ENCODE measurements around the gene GSK3B.

GSK3B gene

DNA sequence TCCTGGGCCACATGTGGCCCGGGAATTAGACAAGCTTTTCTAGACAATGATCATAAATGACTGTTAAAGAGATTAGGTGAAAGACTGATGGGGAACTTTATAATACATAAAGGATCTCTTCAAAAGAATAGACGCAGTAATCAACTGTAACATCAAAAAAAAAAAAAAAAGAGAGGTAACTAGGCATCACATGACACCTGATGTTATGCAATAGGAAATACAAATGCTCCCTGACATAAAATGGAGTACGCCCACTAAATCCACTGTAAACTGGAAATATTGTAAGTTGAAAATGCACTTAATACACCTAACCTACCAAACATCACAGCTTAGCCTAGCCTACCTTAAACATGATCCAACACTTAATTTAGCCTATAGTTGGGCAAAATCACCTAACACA is 27.2 kb downstream of the GSK3B start:
- Histone ChIP-seq H3K4me1 (peaks cover 3% of the 10 kb centered on the region), H3K27me3 (ENCODE audit: control insufficient read depth, insufficient read depth, low read length) (no peaks in the 10 kb centered on the region), H3K9me3 (ENCODE audit: control insufficient read depth, low read length) (no peaks in the 10 kb centered on the region), H3K36me3 (ENCODE audit: control insufficient read depth, insufficient read depth, low read length) (no peaks in the 10 kb centered on the region), H3K4me3 (ENCODE audit: low read depth, low read length) (no peak overlapping the region), H3K79me2 (peaks cover 45% of the 10 kb centered on the region), H3K27ac (no peak overlapping the region), H3K4me2 (ENCODE audit: low read length) (no peak overlapping the region), H3K9ac (no peak overlapping the region), H2AFZ (no peak overlapping the region)
- TF ChIP-seq, protein P1, sequence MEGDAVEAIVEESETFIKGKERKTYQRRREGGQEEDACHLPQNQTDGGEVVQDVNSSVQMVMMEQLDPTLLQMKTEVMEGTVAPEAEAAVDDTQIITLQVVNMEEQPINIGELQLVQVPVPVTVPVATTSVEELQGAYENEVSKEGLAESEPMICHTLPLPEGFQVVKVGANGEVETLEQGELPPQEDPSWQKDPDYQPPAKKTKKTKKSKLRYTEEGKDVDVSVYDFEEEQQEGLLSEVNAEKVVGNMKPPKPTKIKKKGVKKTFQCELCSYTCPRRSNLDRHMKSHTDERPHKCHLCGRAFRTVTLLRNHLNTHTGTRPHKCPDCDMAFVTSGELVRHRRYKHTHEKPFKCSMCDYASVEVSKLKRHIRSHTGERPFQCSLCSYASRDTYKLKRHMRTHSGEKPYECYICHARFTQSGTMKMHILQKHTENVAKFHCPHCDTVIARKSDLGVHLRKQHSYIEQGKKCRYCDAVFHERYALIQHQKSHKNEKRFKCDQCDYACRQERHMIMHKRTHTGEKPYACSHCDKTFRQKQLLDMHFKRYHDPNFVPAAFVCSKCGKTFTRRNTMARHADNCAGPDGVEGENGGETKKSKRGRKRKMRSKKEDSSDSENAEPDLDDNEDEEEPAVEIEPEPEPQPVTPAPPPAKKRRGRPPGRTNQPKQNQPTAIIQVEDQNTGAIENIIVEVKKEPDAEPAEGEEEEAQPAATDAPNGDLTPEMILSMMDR (IDR thresholded peaks at IDR 0.05): no peak

- peaks cover 45% of the 10 kb centered on the region for H3K79me2 ChIP-seq
- H3K9me3 ChIP-seq (ENCODE audit: control insufficient read depth, low read length): no peaks in the 10 kb centered on the region
- H3K27ac ChIP-seq: no peak overlapping the region
- peaks cover 3% of the 10 kb centered on the region for H3K4me1 ChIP-seq
- no peaks in the 10 kb centered on the region for H3K27me3 ChIP-seq (ENCODE audit: control insufficient read depth, insufficient read depth, low read length)
- no peak overlapping the region for H2AFZ ChIP-seq
- TF ChIP-seq, protein P1 (IDR thresholded peaks at IDR 0.05): no peak
- H3K36me3 ChIP-seq (ENCODE audit: control insufficient read depth, insufficient read depth, low read length): no peaks in the 10 kb centered on the region
- no peak overlapping the region for H3K9ac ChIP-seq
- H3K4me3 ChIP-seq (ENCODE audit: low read depth, low read length): no peak overlapping the region
- H3K4me2 ChIP-seq (ENCODE audit: low read length): no peak overlapping the region
Measured at GRCh38 chr3:120066634-120067033, 27.6 kb downstream of the GSK3B start.

GRCh38 chr3:120064641-120065040 is 29.6 kb downstream of the GSK3B start:
- no peaks in the 10 kb centered on the region for H3K4me1 ChIP-seq
- TF ChIP-seq, protein P1 (IDR thresholded peaks at IDR 0.05): no peak
- H3K27me3 ChIP-seq (ENCODE audit: control insufficient read depth, insufficient read depth, low read length): no peaks in the 10 kb centered on the region
- H3K4me3 ChIP-seq (ENCODE audit: low read depth, low read length): no peak overlapping the region
- no peak overlapping the region for H3K4me2 ChIP-seq (ENCODE audit: low read length)
- no peak overlapping the region for H2AFZ ChIP-seq
- H3K27ac ChIP-seq: no peak overlapping the region
- peaks cover 47% of the 10 kb centered on the region for H3K79me2 ChIP-seq
- H3K9me3 ChIP-seq (ENCODE audit: control insufficient read depth, low read length): no peaks in the 10 kb centered on the region
- no peaks in the 10 kb centered on the region for H3K36me3 ChIP-seq (ENCODE audit: control insufficient read depth, insufficient read depth, low read length)
- no peak overlapping the region for H3K9ac ChIP-seq

DNA sequence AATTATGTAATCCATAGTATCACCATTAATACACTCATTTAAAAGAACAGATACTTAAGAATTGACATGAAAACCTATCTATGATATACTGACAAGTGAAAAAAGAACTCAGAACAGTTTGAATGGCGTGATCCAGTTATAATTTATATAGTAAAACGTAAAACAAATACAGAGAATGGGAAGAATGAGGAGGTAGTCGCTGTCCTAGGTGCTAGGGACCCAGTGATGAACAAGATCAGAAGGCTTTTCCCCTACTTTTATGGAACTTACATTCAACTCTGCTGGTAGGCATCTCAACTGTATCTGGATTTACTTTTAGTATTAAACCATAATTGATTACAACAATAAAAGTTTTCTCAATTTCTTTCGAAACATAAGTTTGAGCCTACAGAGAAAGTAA is 31.8 kb downstream of the GSK3B start:
- Histone ChIP-seq H3K27me3 (ENCODE audit: control insufficient read depth, insufficient read depth, low read length) (no peaks in the 10 kb centered on the region), H3K4me1 (no peaks in the 10 kb centered on the region), H3K79me2 (peaks cover 41% of the 10 kb centered on the region), H3K27ac (no peak overlapping the region), H2AFZ (no peak overlapping the region), H3K36me3 (ENCODE audit: control insufficient read depth, insufficient read depth, low read length) (no peaks in the 10 kb centered on the region), H3K4me2 (ENCODE audit: low read length) (no peak overlapping the region), H3K4me3 (ENCODE audit: low read depth, low read length) (no peak overlapping the region), H3K9ac (no peak overlapping the region), H3K9me3 (ENCODE audit: control insufficient read depth, low read length) (no peaks in the 10 kb centered on the region)
- TF ChIP-seq, protein P1 (IDR thresholded peaks at IDR 0.05): no peak

DNA sequence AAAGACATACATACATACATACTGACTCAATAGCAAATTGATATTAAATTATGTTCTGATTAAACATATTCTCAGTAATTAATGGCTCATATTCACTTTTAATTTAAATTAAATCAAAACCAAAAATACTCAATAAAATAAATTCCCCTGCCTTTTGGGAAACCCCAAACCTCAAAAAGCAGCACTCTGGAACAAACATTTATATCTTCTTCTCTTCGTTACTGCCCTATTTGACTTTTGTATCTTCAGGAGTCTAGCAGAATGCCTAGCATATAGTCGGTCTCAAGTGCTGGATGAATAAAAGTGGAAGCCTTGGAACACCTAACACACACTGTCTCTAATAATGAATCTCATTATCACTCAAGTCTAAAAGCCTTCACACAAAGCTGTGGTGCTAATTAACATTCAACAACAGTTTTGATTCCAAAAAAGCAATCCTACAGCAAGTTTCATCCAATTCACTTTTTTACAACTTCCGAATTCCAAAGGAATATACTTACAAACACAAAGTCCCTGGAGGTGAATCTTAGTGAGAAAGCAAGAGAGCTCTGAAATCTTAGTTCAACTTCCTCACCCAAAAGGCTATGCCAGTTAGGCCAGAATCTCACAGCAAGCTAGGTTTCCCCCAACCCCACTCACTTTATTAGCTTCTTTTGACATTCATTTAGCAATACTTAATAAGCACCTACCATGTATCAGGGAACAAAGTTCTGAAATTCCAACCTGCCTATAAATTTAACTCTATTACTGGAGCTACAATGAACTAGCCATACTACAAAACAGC is 35.0 kb downstream of the GSK3B start:
- Histone ChIP-seq H3K4me3 (ENCODE audit: low read depth, low read length) (no peak overlapping the region), H3K4me2 (ENCODE audit: low read length) (no peak overlapping the region), H3K4me1 (no peaks in the 10 kb centered on the region), H3K36me3 (ENCODE audit: control insufficient read depth, insufficient read depth, low read length) (no peaks in the 10 kb centered on the region), H3K9ac (no peak overlapping the region), H2AFZ (no peak overlapping the region), H3K79me2 (peaks cover 35% of the 10 kb centered on the region), H3K9me3 (ENCODE audit: control insufficient read depth, low read length) (no peaks in the 10 kb centered on the region), H3K27ac (no peak overlapping the region), H3K27me3 (ENCODE audit: control insufficient read depth, insufficient read depth, low read length) (no peaks in the 10 kb centered on the region)
- TF ChIP-seq, protein P1 (IDR thresholded peaks at IDR 0.05): no peak
